Vagina (tissue), 2 donors: ENCODE results near the gene HMMR.

ENCODE experiments used
- POLR2AphosphoS5 ChIP-seq, 2 donors: sonication (generic); formaldehyde crosslinking; IDR thresholded peaks; one replicate each; pipeline ENCODE4 v1.9.0; 2017; ENCODE audit warnings: antibody characterized with exemption in 2 of 2, mild to moderate bottlenecking in 2 of 2, low read depth in 1 of 2; ENCODE audit not compliant: insufficient read depth in 1 of 2
- TF ChIP-seq, protein P1 (sequence below), 3 experiments: fragments of 450-650 bp in 2 of 3; fragments of 200-600 bp in 1 of 3; sonication (generic) in 1 of 3; IDR thresholded peaks; one replicate each; pipeline ENCODE4 v1.5.1; 2017 to 2019; ENCODE audit warnings: antibody characterized with exemption in 3 of 3, mild to moderate bottlenecking in 2 of 3, moderate library complexity in 2 of 3

DNA sequence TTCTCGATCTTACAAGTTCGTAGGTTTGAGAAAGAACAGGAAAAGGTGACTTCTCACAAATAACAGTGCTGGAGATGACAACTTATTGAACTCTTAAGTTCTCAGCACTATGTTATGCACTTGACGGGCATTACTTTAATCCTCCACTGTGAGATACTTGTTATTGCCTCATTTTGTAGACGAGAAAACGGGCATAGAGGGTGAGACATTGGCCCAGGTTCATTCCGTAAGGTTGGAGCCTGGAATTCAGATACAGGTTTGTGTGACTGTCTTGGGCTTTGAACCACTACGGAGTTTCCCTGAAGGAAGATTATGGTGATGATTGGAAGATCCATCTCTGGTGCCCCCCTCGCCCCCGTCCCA lies 45.6 kb downstream of the HMMR start:
- no peak for TF ChIP-seq POLR2AphosphoS5 (IDR thresholded peaks at IDR 0.05; ENCODE audit: insufficient read depth in 1 of 2, low read depth in 1 of 2)
- TF ChIP-seq, protein P1, sequence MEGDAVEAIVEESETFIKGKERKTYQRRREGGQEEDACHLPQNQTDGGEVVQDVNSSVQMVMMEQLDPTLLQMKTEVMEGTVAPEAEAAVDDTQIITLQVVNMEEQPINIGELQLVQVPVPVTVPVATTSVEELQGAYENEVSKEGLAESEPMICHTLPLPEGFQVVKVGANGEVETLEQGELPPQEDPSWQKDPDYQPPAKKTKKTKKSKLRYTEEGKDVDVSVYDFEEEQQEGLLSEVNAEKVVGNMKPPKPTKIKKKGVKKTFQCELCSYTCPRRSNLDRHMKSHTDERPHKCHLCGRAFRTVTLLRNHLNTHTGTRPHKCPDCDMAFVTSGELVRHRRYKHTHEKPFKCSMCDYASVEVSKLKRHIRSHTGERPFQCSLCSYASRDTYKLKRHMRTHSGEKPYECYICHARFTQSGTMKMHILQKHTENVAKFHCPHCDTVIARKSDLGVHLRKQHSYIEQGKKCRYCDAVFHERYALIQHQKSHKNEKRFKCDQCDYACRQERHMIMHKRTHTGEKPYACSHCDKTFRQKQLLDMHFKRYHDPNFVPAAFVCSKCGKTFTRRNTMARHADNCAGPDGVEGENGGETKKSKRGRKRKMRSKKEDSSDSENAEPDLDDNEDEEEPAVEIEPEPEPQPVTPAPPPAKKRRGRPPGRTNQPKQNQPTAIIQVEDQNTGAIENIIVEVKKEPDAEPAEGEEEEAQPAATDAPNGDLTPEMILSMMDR (IDR thresholded peaks at IDR 0.05) = no peak
